ENCODE data around the gene NOS1AP.

DNA sequence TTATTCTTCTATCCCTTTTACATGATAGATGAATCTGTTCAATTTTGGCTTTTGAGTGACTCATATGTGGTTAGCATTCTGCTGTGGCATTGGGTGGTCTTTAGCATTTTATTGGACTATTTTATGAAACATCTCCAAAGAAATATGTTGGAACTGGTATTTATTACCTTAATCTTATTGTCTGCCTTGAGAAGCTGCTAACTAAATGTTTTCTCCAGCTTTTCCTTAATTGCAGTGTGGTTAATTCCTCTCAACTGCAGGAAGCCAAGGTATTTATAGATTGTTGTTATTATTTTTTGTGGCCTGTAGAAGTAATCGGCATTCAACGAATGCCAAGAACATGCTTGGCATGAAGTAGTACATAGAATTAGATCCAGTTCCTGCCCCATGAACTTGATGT lies 64.1 kb downstream of the NOS1AP start:
- TF ChIP-seq YY1 (IDR thresholded peaks at IDR 0.05; ENCODE audit: insufficient read depth, insufficient read length): no peak
- no peak for TF ChIP-seq ZNF274 (IDR thresholded peaks at IDR 0.05; ENCODE audit: low read depth, low read length)
- TF ChIP-seq SUZ12 (IDR thresholded peaks at IDR 0.05; ENCODE audit: extremely low read depth, insufficient read depth, insufficient read length): no peak
